GM23248 (cell line): ENCODE results near the gene NHLRC2. TPM values are rescaled to one million over a fixed set of nuclear protein-coding genes. Genes with fewer than 3 reads are reported as not detected.
A peak's percentile ranks its signal among the peaks of the same experiment; 100 is the strongest.

Experiments
- DNase-seq: peaks from one replicate; pipeline ENCODE4 v3.0.0-alpha.2; 2015
- H2AFZ ChIP-seq: fragments of 200-600 bp; sonication (generic); 2 replicates; pipeline ENCODE4 v1.6.1; 2016; ENCODE audit warnings: antibody characterized with exemption
- H3F3A ChIP-seq: fragments of 200-600 bp; sonication (generic); 2 replicates; pipeline ENCODE4 v1.6.1; 2016; ENCODE audit warnings: mild to moderate bottlenecking, antibody characterized with exemption, mixed run types; ENCODE audit not compliant: insufficient read depth
- H3K27ac ChIP-seq: fragments of 200-600 bp; sonication (generic); 2 replicates; pipeline ENCODE4 v1.5.1; 2016; ENCODE audit warnings: mild to moderate bottlenecking
- H3K27me3 ChIP-seq: fragments of 200-600 bp; sonication (generic); replicated peaks from 2 replicates; pipeline ENCODE4 v1.6.1; 2016; ENCODE audit warnings: mild to moderate bottlenecking; ENCODE audit not compliant: insufficient read depth
- H3K36me3 ChIP-seq: fragments of 200-600 bp; sonication (generic); 2 replicates; pipeline ENCODE4 v1.6.1; 2016; ENCODE audit warnings: low read depth, mild to moderate bottlenecking
- H3K4me1 ChIP-seq: fragments of 200-600 bp; sonication (generic); 2 replicates; pipeline ENCODE4 v1.6.1; 2016; ENCODE audit warnings: mild to moderate bottlenecking; ENCODE audit not compliant: insufficient read depth
- H3K4me2 ChIP-seq: fragments of 200-600 bp; sonication (generic); one replicate; pipeline ENCODE4 v1.6.1; 2016; ENCODE audit warnings: mild to moderate bottlenecking; ENCODE audit not compliant: unreplicated experiment
- H3K4me3 ChIP-seq: fragments of 200-600 bp; sonication (generic); 2 replicates; pipeline ENCODE4 v1.5.1; 2016; ENCODE audit warnings: mild to moderate bottlenecking
- H3K79me2 ChIP-seq: fragments of 200-600 bp; sonication (generic); 2 replicates; pipeline ENCODE4 v1.6.1; 2016; ENCODE audit warnings: mild to moderate bottlenecking; ENCODE audit not compliant: insufficient read depth
- H3K9ac ChIP-seq: fragments of 200-600 bp; sonication (generic); 2 replicates; pipeline ENCODE4 v1.6.1; 2016; ENCODE audit warnings: mild to moderate bottlenecking
- H3K9me2 ChIP-seq: fragments of 200-600 bp; sonication (generic); 2 replicates; pipeline ENCODE4 v1.6.1; 2016; ENCODE audit warnings: mixed run types, mild to moderate bottlenecking, moderate library complexity; ENCODE audit not compliant: insufficient read depth
- H3K9me3 ChIP-seq: fragments of 200-600 bp; sonication (generic); one replicate; pipeline ENCODE4 v1.6.1; 2017; ENCODE audit warnings: low read depth
- H4K20me1 ChIP-seq: fragments of 200-600 bp; sonication (generic); 2 replicates; pipeline ENCODE4 v1.6.0; 2016; ENCODE audit not compliant: insufficient read depth
- EZH2 ChIP-seq: fragments of 200-600 bp; sonication (generic); IDR thresholded peaks from 2 replicates; pipeline ENCODE4 v1.6.1; 2018; ENCODE audit warnings: antibody characterized with exemption, mild to moderate bottlenecking; ENCODE audit not compliant: insufficient read depth, poor library complexity, severe bottlenecking
- EZH2phosphoT487 ChIP-seq: fragments of 200-600 bp; sonication (generic); IDR thresholded peaks from 2 replicates; pipeline ENCODE4 v1.6.1; 2018; ENCODE audit warnings: antibody characterized with exemption, moderate library complexity, mild to moderate bottlenecking, low read depth; ENCODE audit not compliant: insufficient read depth
- WGBS, 2 experiments: methylation state at CpG; one replicate each; pipeline ENCODE4 v1.1.6; 2015 to 2017; ENCODE audit warnings: low lambda C conversion rate in 2 of 2, low coverage in 1 of 2; ENCODE audit errors: missing lambda C conversion rate in 2 of 2; 5-methylcytosine and 5-hydroxymethylcytosine counted together
- in situ Hi-C: fragments of 300-500 bp; cut with MboI; formaldehyde crosslinking; loops from 2 replicates; pipeline ENCODE4 v1.15.0; 2020
- polyA plus RNA-seq: library from polyadenylated mRNA; unstranded; fragments of >200 nt; fragmentation: Nextera tagmentation; extraction: Ambion mirVana; gene quantifications from 2 replicates; pipeline ENCODE4 v1.2.1, GENCODE V29; 2016
- total RNA-seq: library from RNA; depleted of rRNA; stranded (reverse); fragments of >200 nt; shearing (Covaris generic); gene quantifications from 2 replicates; pipeline ENCODE4 v1.2.3, GENCODE V29; 2014

Gene NHLRC2
- total and polyA plus RNA-seq, 2 experiments from 2014 or later, result 10.1 to 10.2 TPM

GRCh38 chr10:113849140-113849803, 5.2 kb upstream of the NHLRC2 start:
- H3K9me3 ChIP-seq, result no peaks in the 10 kb centered on the region
- no peak overlapping the region for H3K4me3 ChIP-seq
- in situ Hi-C loops, result no loop called here
- no peaks in the 10 kb centered on the region for H3K9me2 ChIP-seq
- H3K36me3 ChIP-seq, result no peaks in the 10 kb centered on the region
- no peaks in the 10 kb centered on the region for H3K79me2 ChIP-seq
- no peak for TF ChIP-seq EZH2phosphoT487
- no peak for TF ChIP-seq EZH2
- no peak overlapping the region for H3K4me2 ChIP-seq
- no peak overlapping the region for H2AFZ ChIP-seq
- H3K4me1 ChIP-seq, result peaks cover 5% of the 10 kb centered on the region; the same call in 1 of the 2 replicates
- DNase-seq, result no peak
- no peak overlapping the region for H3K27ac ChIP-seq
- no peaks in the 10 kb centered on the region for H3K27me3 ChIP-seq
- 82% methylated on average over 5 of the region's 5 CpGs for WGBS, 2 experiments
- no peaks in the 10 kb centered on the region for H4K20me1 ChIP-seq
- no peaks in the 10 kb centered on the region for H3F3A ChIP-seq
- H3K9ac ChIP-seq, result no peak overlapping the region

- no peaks in the 10 kb centered on the region for H3K9me3 ChIP-seq
- no peak overlapping the region for H3K9ac ChIP-seq
- H3K36me3 ChIP-seq, result no peaks in the 10 kb centered on the region
- in situ Hi-C loops, result no loop called here
- H3K4me3 ChIP-seq, result no peak overlapping the region
- no peaks in the 10 kb centered on the region for H3K9me2 ChIP-seq
- H3K4me2 ChIP-seq, result no peak overlapping the region
- no peaks in the 10 kb centered on the region for H3K27me3 ChIP-seq
- no peak for DNase-seq
- no peak overlapping the region for H2AFZ ChIP-seq
- H3K4me1 ChIP-seq, result peaks cover 5% of the 10 kb centered on the region; the same call in 1 of the 2 replicates
- TF ChIP-seq EZH2phosphoT487, result no peak
- TF ChIP-seq EZH2, result no peak
- WGBS, 2 experiments, result 90 to 92% methylated on average over 7 of the region's 7 CpGs
- no peak overlapping the region for H3K27ac ChIP-seq
- no peaks in the 10 kb centered on the region for H3F3A ChIP-seq
- no peaks in the 10 kb centered on the region for H4K20me1 ChIP-seq
- peaks cover 2% of the 10 kb centered on the region for H3K79me2 ChIP-seq
These were observed 4.5 kb upstream of the NHLRC2 start for GRCh38 chr10:113849946-113850345.

GRCh38 chr10:113853578-113854012, 866 bp upstream of the NHLRC2 start:
- Histone ChIP-seq H3K36me3 (0 out of 2 replicates have a peak, but pooled peaks cover 1% of the 10 kb centered on the region), H4K20me1 (no peaks in the 10 kb centered on the region), H3K4me2 (peak overlapping the region; percentile 89), H3K27ac (no peak overlapping the region; the same call in 1 of the 2 replicates), H2AFZ (peak overlapping the region; percentile 98), H3F3A (no peaks in the 10 kb centered on the region), H3K4me3 (peak overlapping the region; percentile 92), H3K9me2 (no peaks in the 10 kb centered on the region), H3K9ac (peak overlapping the region; percentile 93), H3K79me2 (peaks cover 38% of the 10 kb centered on the region), H3K27me3 (no peaks in the 10 kb centered on the region), H3K4me1 (peaks cover 27% of the 10 kb centered on the region), H3K9me3 (no peaks in the 10 kb centered on the region)
- WGBS, 2 experiments, result 12 to 14% methylated on average over 10 of the region's 10 CpGs
- in situ Hi-C loops, result no loop called here
- peak; percentile 44 for DNase-seq
- TF ChIP-seq EZH2phosphoT487 (no peak), EZH2 (no peak)

- H3K36me3 ChIP-seq, result 0 out of 2 replicates have a peak, but pooled peaks cover 6% of the 10 kb centered on the region
- no peaks in the 10 kb centered on the region for H3F3A ChIP-seq
- peak overlapping the region; percentile 92 for H3K4me3 ChIP-seq
- no peaks in the 10 kb centered on the region for H3K9me2 ChIP-seq
- H3K27me3 ChIP-seq, result no peaks in the 10 kb centered on the region
- TF ChIP-seq EZH2, result no peak
- no peak for TF ChIP-seq EZH2phosphoT487
- peak overlapping the region; percentile 98 for H2AFZ ChIP-seq
- peaks cover 27% of the 10 kb centered on the region for H3K4me1 ChIP-seq
- peak; percentile 79 for DNase-seq
- H3K4me2 ChIP-seq, result peak overlapping the region; percentile 89
- H3K9ac ChIP-seq, result peak overlapping the region; percentile 93
- no peaks in the 10 kb centered on the region for H4K20me1 ChIP-seq
- WGBS, 2 experiments, result 1 to 2% methylated on average over 47 to 61 of the region's 62 CpGs
- H3K27ac ChIP-seq, result peak overlapping the region; percentile 77
- in situ Hi-C loops, result no loop called here
- H3K79me2 ChIP-seq, result peaks cover 49% of the 10 kb centered on the region
- no peaks in the 10 kb centered on the region for H3K9me3 ChIP-seq
These were observed 514 bp downstream of the NHLRC2 start for GRCh38 chr10:113854761-113855588.
